Thymus (tissue), 11 donors: Measurements from ENCODE around the gene NKIRAS2. TPM values are rescaled to one million over a fixed set of nuclear protein-coding genes. Genes with fewer than 3 reads are reported as not detected.

Experiments used
- DNase-seq, 9 donors: peaks; one replicate each; pipeline ENCODE4 v3.0.0-alpha.2; 2013; ENCODE audit warnings: low spot score in 9 of 9, low read depth in 6 of 9, missing footprints in 1 of 9
- H3K27ac ChIP-seq, 2 donors: one replicate each; pipeline ENCODE4 v1.5.1; 2013; ENCODE audit warnings: control low read depth in 1 of 2, low read depth in 1 of 2, low read length in 1 of 2, mild to moderate bottlenecking in 1 of 2, moderate library complexity in 1 of 2
- H3K27me3 ChIP-seq, 2 donors: one replicate each; pipeline ENCODE4 v1.5.1; 2013; ENCODE audit warnings: low read length in 1 of 2; ENCODE audit not compliant: control insufficient read depth in 2 of 2, insufficient read depth in 1 of 2
- H3K36me3 ChIP-seq, 2 donors: one replicate each; pipeline ENCODE4 v1.5.1; 2013; ENCODE audit warnings: low read length in 1 of 2, mild to moderate bottlenecking in 1 of 2, moderate library complexity in 1 of 2; ENCODE audit not compliant: control insufficient read depth in 2 of 2, insufficient read depth in 2 of 2
- H3K4me1 ChIP-seq, 2 donors: one replicate each; pipeline ENCODE4 v1.5.1; 2013; ENCODE audit warnings: low read length in 2 of 2; ENCODE audit not compliant: control insufficient read depth in 2 of 2, insufficient read depth in 2 of 2
- H3K4me3 ChIP-seq, 2 donors: one replicate each; pipeline ENCODE4 v1.5.1; 2013; ENCODE audit warnings: low read length in 2 of 2, control low read depth in 1 of 2, mild to moderate bottlenecking in 1 of 2
- H3K9me3 ChIP-seq, 2 donors: one replicate each; pipeline ENCODE4 v1.5.1; 2013; ENCODE audit warnings: low read length in 1 of 2, mild to moderate bottlenecking in 1 of 2; ENCODE audit not compliant: control insufficient read depth in 2 of 2, insufficient read depth in 1 of 2
- WGBS: extraction: QIAGEN DNeasy Blood & Tissue Kit; methylation state at CpG from one replicate; pipeline ENCODE4 v1.1.7; 2013; 5-methylcytosine and 5-hydroxymethylcytosine counted together
- polyA plus RNA-seq: library from polyadenylated mRNA; stranded (reverse); fragments of 200-250 nt; gene quantifications from one replicate; pipeline ENCODE4 v1.2.3, GENCODE V29; 2013
- total RNA-seq: library from RNA; stranded (reverse); fragments of 120-200 nt; gene quantifications from one replicate; pipeline ENCODE4 v1.2.4, GENCODE V29; 2013
- donor health status: healthy.

NKIRAS2 gene
- total and polyA plus RNA-seq, 2 donors: 22.0 to 24.1 TPM

GRCh38 chr17:41988418-41988817 lies 31.5 kb upstream of the NKIRAS2 start:
- no peak for DNase-seq
- Histone ChIP-seq H3K36me3 (peaks cover 77 to 91% of the 10 kb centered on the region in 2 donors), H3K9me3 (no peaks in the 10 kb centered on the region), H3K27ac (no peak overlapping the region), H3K27me3 (no peaks in the 10 kb centered on the region), H3K4me1 (no peaks in the 10 kb centered on the region), H3K4me3 (no peak overlapping the region)
- over 99% methylated on average over 2 of the region's 2 CpGs for WGBS

GRCh38 chr17:41989702-41990419 lies 30.0 kb upstream of the NKIRAS2 start:
- Histone ChIP-seq H3K4me1 (no peaks in the 10 kb centered on the region), H3K27me3 (no peaks in the 10 kb centered on the region), H3K4me3 (no peak overlapping the region), H3K27ac (no peak overlapping the region), H3K36me3 (peaks cover 70 to 93% of the 10 kb centered on the region in 2 donors), H3K9me3 (no peaks in the 10 kb centered on the region)
- DNase-seq: no peak
- WGBS: 98% methylated on average over 5 of the region's 5 CpGs

DNA sequence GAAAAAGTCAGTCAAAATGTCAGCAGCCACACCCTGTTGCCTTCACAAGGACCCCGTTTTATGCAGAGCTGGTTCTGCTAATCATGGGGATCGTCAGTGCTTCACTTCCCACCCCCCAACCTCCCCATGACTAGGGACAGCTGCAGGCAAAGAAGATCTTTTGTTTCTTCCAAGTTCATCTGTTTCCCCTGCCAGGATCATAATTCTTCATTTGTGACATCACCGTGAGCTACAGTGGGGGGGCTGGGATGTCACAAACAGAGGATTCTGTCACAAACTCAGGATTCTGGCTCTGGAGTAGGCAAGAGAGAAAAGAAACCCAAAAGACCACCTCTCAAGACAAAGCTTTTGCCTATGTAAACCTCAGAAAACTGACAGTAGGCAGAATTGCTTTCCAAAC lies 27.3 kb upstream of the NKIRAS2 start:
- DNase-seq: no peak
- no peaks in the 10 kb centered on the region for H3K27me3 ChIP-seq
- WGBS: 96% methylated on average over 3 of the region's 3 CpGs
- peaks cover 73 to 94% of the 10 kb centered on the region in 2 donors for H3K36me3 ChIP-seq
- no peaks in the 10 kb centered on the region for H3K4me1 ChIP-seq
- no peaks in the 10 kb centered on the region for H3K9me3 ChIP-seq
- H3K27ac ChIP-seq: no peak overlapping the region
- H3K4me3 ChIP-seq: no peak overlapping the region

- H3K4me1 ChIP-seq: no peaks in the 10 kb centered on the region
- no peak overlapping the region for H3K4me3 ChIP-seq
- H3K9me3 ChIP-seq: no peaks in the 10 kb centered on the region
- WGBS: 98% methylated on average over 2 of the region's 2 CpGs
- peaks cover 68 to 88% of the 10 kb centered on the region in 2 donors for H3K36me3 ChIP-seq
- H3K27ac ChIP-seq: no peak overlapping the region
- H3K27me3 ChIP-seq: no peaks in the 10 kb centered on the region
- no peak for DNase-seq
Measured at GRCh38 chr17:41996855-41997164, 23.1 kb upstream of the NKIRAS2 start.

DNA sequence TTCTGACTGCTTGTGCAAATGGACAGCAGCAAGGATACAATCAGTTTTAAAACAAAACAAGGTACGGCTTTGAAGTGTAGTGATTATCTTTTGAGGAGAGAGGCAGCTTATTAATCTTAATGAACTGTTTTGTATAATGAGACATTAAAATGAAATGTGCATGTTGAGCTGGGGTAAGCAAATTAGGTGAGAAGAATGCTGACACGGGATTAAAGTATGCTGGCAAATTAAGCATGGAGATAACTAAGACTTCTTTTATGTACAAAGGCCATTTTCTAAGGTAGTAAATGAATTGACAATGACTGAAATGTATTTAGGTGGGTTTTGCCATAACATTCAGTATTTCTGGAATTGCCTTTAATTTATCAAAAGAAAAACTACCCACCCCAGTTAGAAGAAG lies 21.4 kb upstream of the NKIRAS2 start:
- DNase-seq: no peak
- WGBS: 49% methylated on average over 2 of the region's 2 CpGs
- Histone ChIP-seq H3K27me3 (no peaks in the 10 kb centered on the region), H3K4me1 (no peaks in the 10 kb centered on the region), H3K27ac (no peak overlapping the region), H3K4me3 (no peak overlapping the region), H3K9me3 (no peaks in the 10 kb centered on the region), H3K36me3 (peaks cover 65 to 90% of the 10 kb centered on the region in 2 donors)

DNA sequence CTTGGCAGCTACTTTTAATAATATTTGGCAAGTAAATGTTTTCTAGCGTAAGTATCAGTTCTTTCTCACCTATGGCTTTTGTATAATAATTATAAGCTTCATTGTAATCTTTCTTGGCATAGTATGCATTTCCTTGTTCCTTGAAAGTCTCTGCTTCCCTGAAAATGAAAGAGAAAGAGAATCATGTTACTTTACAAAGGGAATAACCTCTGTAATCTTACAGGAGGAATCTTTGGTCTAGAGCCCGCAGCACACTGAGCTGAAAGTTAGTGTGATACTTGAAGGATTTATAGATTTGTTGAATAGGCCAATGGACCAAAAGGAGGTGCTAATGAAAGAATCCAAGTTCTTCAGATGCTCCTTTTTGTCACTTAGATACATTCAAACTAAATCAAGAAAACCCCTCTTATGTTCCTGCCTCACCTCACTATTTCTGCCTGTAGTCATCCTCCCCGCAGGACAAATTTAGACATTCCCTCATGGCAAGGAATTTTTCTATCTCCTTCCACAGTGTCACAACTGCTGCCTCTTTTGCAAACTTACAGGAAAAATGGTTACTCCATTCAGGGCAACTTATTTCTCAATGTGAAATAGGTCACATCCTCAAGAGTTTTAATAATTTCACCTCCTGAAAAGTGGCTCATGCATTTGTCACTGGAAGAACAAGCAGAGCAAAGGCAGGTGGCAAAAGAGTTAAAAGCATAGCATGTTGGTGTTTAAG lies 19.3 kb upstream of the NKIRAS2 start:
- no peak for DNase-seq
- Histone ChIP-seq H3K27me3 (no peaks in the 10 kb centered on the region), H3K9me3 (no peaks in the 10 kb centered on the region), H3K27ac (no peak overlapping the region), H3K36me3 (peaks cover 54 to 75% of the 10 kb centered on the region in 2 donors), H3K4me3 (no peak overlapping the region), H3K4me1 (no peaks in the 10 kb centered on the region)
- WGBS: 95% methylated on average over 3 of the region's 3 CpGs

DNA sequence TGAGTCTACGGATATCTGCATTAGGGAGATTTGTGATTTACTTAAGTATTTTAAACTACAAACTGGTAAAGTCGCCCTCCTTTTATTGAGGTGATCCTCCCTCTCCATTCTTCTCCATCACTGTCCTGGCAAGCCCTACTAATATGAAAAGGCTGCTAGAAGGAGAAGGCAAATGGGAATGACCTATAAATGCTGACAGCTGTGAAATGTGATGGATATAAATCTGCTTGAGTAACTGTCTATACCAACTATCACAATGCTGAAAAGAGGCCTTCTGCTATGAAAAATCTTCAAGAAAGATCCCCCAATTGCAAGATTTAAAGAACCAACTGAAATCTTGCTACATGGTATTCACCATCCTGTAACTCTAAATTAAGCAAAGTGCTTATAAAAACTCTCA lies 18.2 kb upstream of the NKIRAS2 start:
- Histone ChIP-seq H3K27me3 (no peaks in the 10 kb centered on the region), H3K27ac (no peak overlapping the region), H3K9me3 (no peaks in the 10 kb centered on the region), H3K4me1 (no peaks in the 10 kb centered on the region), H3K4me3 (no peak overlapping the region), H3K36me3 (peaks cover 42 to 63% of the 10 kb centered on the region in 2 donors)
- DNase-seq: no peak
- 97% methylated on average over 2 of the region's 2 CpGs for WGBS

GRCh38 chr17:42002175-42002791 lies 17.6 kb upstream of the NKIRAS2 start:
- Histone ChIP-seq H3K36me3 (peaks cover 37 to 58% of the 10 kb centered on the region in 2 donors), H3K4me1 (no peaks in the 10 kb centered on the region), H3K27me3 (no peaks in the 10 kb centered on the region), H3K4me3 (no peak overlapping the region), H3K27ac (no peak overlapping the region), H3K9me3 (no peaks in the 10 kb centered on the region)
- no peak for DNase-seq
- WGBS: 94% methylated on average over 7 of the region's 7 CpGs

DNA sequence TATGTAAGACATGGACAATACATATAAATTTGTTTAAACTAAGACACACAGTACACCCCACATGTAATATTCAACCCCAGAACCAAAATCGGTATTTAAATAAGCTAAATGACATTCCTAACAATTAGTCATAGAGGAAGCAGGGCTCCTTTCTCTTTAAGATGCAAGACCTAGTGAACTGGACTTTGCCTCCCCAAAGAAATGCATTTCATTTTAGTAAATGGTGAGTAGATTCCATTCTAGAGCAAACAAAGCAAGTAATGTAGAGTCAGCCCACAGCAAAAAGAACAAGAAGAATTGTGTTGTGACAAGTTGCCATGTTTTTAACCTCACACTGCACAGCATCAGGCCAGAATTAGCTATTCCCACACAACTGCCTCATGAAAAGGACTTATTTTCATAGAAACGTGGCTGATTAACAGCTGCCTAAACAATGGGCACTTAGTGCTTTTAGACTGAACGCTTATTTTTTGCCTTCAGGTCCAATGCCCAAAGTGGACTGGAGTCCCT lies 17.0 kb upstream of the NKIRAS2 start:
- H3K4me1 ChIP-seq: no peaks in the 10 kb centered on the region
- DNase-seq: no peak
- no peak overlapping the region for H3K27ac ChIP-seq
- no peaks in the 10 kb centered on the region for H3K27me3 ChIP-seq
- WGBS: 97% methylated on average over 3 of the region's 3 CpGs
- H3K4me3 ChIP-seq: no peak overlapping the region
- no peaks in the 10 kb centered on the region for H3K9me3 ChIP-seq
- peaks cover 31 to 52% of the 10 kb centered on the region in 2 donors for H3K36me3 ChIP-seq
